ENCODE results near the gene CDC42BPG. TPM values are rescaled to one million over a fixed set of nuclear protein-coding genes. Genes with fewer than 3 reads are reported as not detected.

CDC42BPG gene
- total RNA-seq, 1 experiment from 2014 or later = 14.5 TPM

- no peaks in the 10 kb centered on the region for H3K9me3 ChIP-seq (ENCODE audit: low read length)
- intact Hi-C loops (cut with micrococcal nuclease) = no loop called here
- peak overlapping the region; percentile 89 for H3K9ac ChIP-seq (ENCODE audit: low read length)
- H3K79me2 ChIP-seq (ENCODE audit: low read length) = peaks cover 72% of the 10 kb centered on the region
- CTCF ChIA-PET = interaction anchor here (0.5 to 1.5 kb wide), 6 partner anchors 8 to 30 kb away, joined by 3 to 10 read pairs (median 6); no protein-coding TSS in a partner anchor
- H3K4me1 ChIP-seq (ENCODE audit: insufficient read depth, low read length) = peaks cover 39% of the 10 kb centered on the region
- BruUV-seq (replicated peaks) = no TSS peak
- H4K20me1 ChIP-seq (ENCODE audit: low read length) = peaks cover 41% of the 10 kb centered on the region
- POLR2A ChIA-PET (ENCODE audit: unreplicated experiment) = interaction anchor here (0.7 to 1.0 kb wide), 5 partner anchors 8 to 103 kb away, joined by 3 to 5 read pairs (median 5); partner anchors contain the start of gene SF1
- H3K4me3 ChIP-seq (ENCODE audit: low read length) = peak overlapping the region; percentile 78
- ATAC-seq (peak; percentile 27), DNase-seq (peak; percentile 76)
- no peaks in the 10 kb centered on the region for H3F3A ChIP-seq (ENCODE audit: low read length, unreplicated experiment)
- no peak overlapping the region for H2AFZ ChIP-seq (ENCODE audit: low read length)
- peaks cover 23% of the 10 kb centered on the region for H3K36me3 ChIP-seq (ENCODE audit: low read depth, low read length)
- no peak for TF ChIP-seq CTCF (conservative IDR thresholded peaks at IDR 0.05; ENCODE audit: low read depth, low read length)
- no peak for TF ChIP-seq EZH2 (IDR thresholded peaks at IDR 0.05; ENCODE audit: low read length, unreplicated experiment)
- TF ChIP-seq EZH2phosphoT487 (IDR thresholded peaks at IDR 0.05; ENCODE audit: borderline replicate concordance, low read length) = no peak
- no peaks in the 10 kb centered on the region for H3K27me3 ChIP-seq (ENCODE audit: low read length)
- H3K4me2 ChIP-seq (ENCODE audit: low read length) = peak overlapping the region; percentile 87
- H3K27ac ChIP-seq (ENCODE audit: low read length) = peak overlapping the region; percentile 29
- no peaks in the 10 kb centered on the region for H3K9me2 ChIP-seq (replicated peaks; ENCODE audit: low read length)
Measured at GRCh38 chr11:64876835-64877341, 32.4 kb upstream of the CDC42BPG start.

- DNase-seq (no peak), ATAC-seq (no peak)
- H3K36me3 ChIP-seq (ENCODE audit: low read depth, low read length) = peaks cover 29% of the 10 kb centered on the region
- peaks cover 47% of the 10 kb centered on the region for H4K20me1 ChIP-seq (ENCODE audit: low read length)
- H3K79me2 ChIP-seq (ENCODE audit: low read length) = peaks cover 78% of the 10 kb centered on the region
- H2AFZ ChIP-seq (ENCODE audit: low read length) = no peak overlapping the region
- peak overlapping the region; percentile 29 for H3K27ac ChIP-seq (ENCODE audit: low read length)
- peaks cover 45% of the 10 kb centered on the region for H3K4me1 ChIP-seq (ENCODE audit: insufficient read depth, low read length)
- no TSS peak for BruUV-seq (replicated peaks)
- CTCF ChIA-PET = interaction anchor here (0.9 to 1.2 kb wide), 4 partner anchors 12 to 32 kb away, joined by 3 to 10 read pairs (median 6); partner anchors contain the start of gene CDC42BPG
- no peaks in the 10 kb centered on the region for H3K9me3 ChIP-seq (ENCODE audit: low read length)
- H3K9ac ChIP-seq (ENCODE audit: low read length) = peak overlapping the region; percentile 89
- POLR2A ChIA-PET (ENCODE audit: unreplicated experiment) = interaction anchor here (0.8 kb wide), 1 partner anchor 8 kb away, joined by 3 read pairs; no protein-coding TSS in a partner anchor
- no peaks in the 10 kb centered on the region for H3K27me3 ChIP-seq (ENCODE audit: low read length)
- TF ChIP-seq EZH2phosphoT487 (IDR thresholded peaks at IDR 0.05; ENCODE audit: borderline replicate concordance, low read length) = no peak
- TF ChIP-seq CTCF (conservative IDR thresholded peaks at IDR 0.05; ENCODE audit: low read depth, low read length) = no peak
- no peak for TF ChIP-seq EZH2 (IDR thresholded peaks at IDR 0.05; ENCODE audit: low read length, unreplicated experiment)
- no peaks in the 10 kb centered on the region for H3K9me2 ChIP-seq (replicated peaks; ENCODE audit: low read length)
- intact Hi-C loops (cut with micrococcal nuclease) = no loop called here
- H3K4me2 ChIP-seq (ENCODE audit: low read length) = peak overlapping the region; percentile 87
- H3K4me3 ChIP-seq (ENCODE audit: low read length) = peak overlapping the region; percentile 78
- H3F3A ChIP-seq (ENCODE audit: low read length, unreplicated experiment) = no peaks in the 10 kb centered on the region
Measured at GRCh38 chr11:64876229-64876750, 31.8 kb upstream of the CDC42BPG start.

Measured in PC-3 (cell line).